ENCODE results near the gene ASPHD1.

ASPHD1 gene

DNA sequence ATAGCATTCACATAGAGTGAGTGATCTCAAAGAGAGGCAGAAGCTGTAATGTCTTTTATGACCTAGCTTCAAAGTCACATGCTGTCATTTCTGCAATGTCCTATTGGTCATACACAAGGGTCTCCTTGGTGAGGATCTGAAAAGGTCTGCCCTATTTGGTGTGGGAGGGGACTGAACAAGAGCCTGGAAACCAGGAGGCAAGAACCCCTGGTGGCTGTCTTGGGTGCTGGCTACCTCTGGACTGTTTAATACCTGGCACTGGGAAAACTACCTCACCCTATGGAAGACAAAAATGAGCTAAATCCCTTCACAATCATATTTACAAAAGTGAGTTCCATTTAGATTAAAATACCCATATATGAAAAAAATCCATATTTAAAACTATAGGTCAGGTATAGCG is 16.7 kb downstream of the ASPHD1 start:
- Histone ChIP-seq H3K9ac (ENCODE audit: low read length) (no peak overlapping the region), H3K23ac (ENCODE audit: low read length) (no peak overlapping the region), H3K27me3 (ENCODE audit: insufficient read depth, low read length, poor library complexity) (no peaks in the 10 kb centered on the region), H2BK120ac (ENCODE audit: low read depth, low read length) (no peak overlapping the region), H2BK15ac (replicated peaks; ENCODE audit: low read depth) (no peak overlapping the region), H3K4ac (ENCODE audit: low read depth, low read length) (no peak overlapping the region), H3K79me1 (ENCODE audit: low read length) (no peaks in the 10 kb centered on the region), H3K27ac (ENCODE audit: low read depth, low read length) (no peak overlapping the region), H4K5ac (ENCODE audit: low read length) (no peak overlapping the region), H4K8ac (ENCODE audit: low read depth, low read length) (no peak overlapping the region), H3K4me2 (ENCODE audit: low read length) (no peak overlapping the region), H2AK5ac (ENCODE audit: low read length) (no peak overlapping the region), H3K4me1 (ENCODE audit: control insufficient read depth, low read depth, low read length) (no peaks in the 10 kb centered on the region), H3K18ac (ENCODE audit: low read length) (no peak overlapping the region), H3K4me3 (ENCODE audit: low read length) (no peak overlapping the region), H3K56ac (ENCODE audit: low read length) (no peak overlapping the region), H3K36me3 (ENCODE audit: control insufficient read depth, insufficient read depth, low read length) (no peaks in the 10 kb centered on the region), H2BK5ac (ENCODE audit: low read length) (no peak overlapping the region), H3K79me2 (ENCODE audit: control insufficient read depth, insufficient read depth, low read length) (no peaks in the 10 kb centered on the region)
- DNase-seq: no peak
- no CpG with 5 or more reads among the region's 1 CpG for WGBS (ENCODE audit: extremely low coverage, insufficient coverage, low lambda C conversion rate)

DNA sequence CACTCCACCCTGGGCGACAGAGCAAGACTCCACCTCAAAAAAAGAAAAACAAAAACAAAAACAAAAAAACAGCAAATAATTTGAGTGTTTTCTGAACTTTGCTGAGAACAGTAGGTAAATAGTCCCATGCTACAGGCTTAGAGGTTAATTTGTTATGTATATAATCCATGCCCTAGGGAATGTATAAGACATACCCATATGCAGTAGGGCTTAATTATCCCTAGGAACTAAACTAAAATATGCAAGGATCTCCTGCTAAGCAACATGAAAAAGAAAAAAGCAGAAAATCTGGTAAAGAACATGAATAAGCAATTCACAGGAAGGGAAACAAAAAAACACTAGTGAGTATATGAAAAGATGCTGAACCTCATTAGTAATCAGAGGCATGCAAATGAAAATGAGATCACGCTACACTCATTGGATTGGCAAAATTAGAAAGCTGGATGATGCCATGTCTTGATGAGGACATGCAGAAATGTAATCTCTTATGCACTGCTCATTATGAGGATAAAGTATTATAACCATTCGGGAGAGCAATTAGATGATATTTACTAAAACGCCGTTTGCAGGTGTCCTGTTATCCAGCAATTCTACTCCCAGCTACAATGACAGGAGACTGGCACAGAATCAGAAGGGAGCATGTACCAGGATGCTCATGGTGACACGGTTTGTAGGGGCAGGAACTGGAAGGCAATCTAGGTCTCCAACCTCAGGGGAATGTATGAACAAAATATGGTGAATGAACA is 20.2 kb downstream of the ASPHD1 start:
- Histone ChIP-seq H3K23ac (ENCODE audit: low read length) (no peak overlapping the region), H4K8ac (ENCODE audit: low read depth, low read length) (no peak overlapping the region), H3K27me3 (ENCODE audit: insufficient read depth, low read length, poor library complexity) (no peaks in the 10 kb centered on the region), H3K36me3 (ENCODE audit: control insufficient read depth, insufficient read depth, low read length) (no peaks in the 10 kb centered on the region), H3K79me2 (ENCODE audit: control insufficient read depth, insufficient read depth, low read length) (no peaks in the 10 kb centered on the region), H3K4me2 (ENCODE audit: low read length) (no peak overlapping the region), H3K4me3 (ENCODE audit: low read length) (no peak overlapping the region), H4K5ac (ENCODE audit: low read length) (no peak overlapping the region), H3K27ac (ENCODE audit: low read depth, low read length) (no peak overlapping the region), H2BK15ac (replicated peaks; ENCODE audit: low read depth) (no peak overlapping the region), H2BK5ac (ENCODE audit: low read length) (no peak overlapping the region), H3K18ac (ENCODE audit: low read length) (no peak overlapping the region), H2BK120ac (ENCODE audit: low read depth, low read length) (no peak overlapping the region), H3K9ac (ENCODE audit: low read length) (no peak overlapping the region), H2AK5ac (ENCODE audit: low read length) (no peak overlapping the region), H3K4me1 (ENCODE audit: control insufficient read depth, low read depth, low read length) (peaks cover 3% of the 10 kb centered on the region), H3K4ac (ENCODE audit: low read depth, low read length) (no peak overlapping the region), H3K79me1 (ENCODE audit: low read length) (peaks cover 3% of the 10 kb centered on the region), H3K56ac (ENCODE audit: low read length) (no peak overlapping the region)
- DNase-seq: no peak
- WGBS (ENCODE audit: extremely low coverage, insufficient coverage, low lambda C conversion rate): no CpG with 5 or more reads among the region's 6 CpGs

DNA sequence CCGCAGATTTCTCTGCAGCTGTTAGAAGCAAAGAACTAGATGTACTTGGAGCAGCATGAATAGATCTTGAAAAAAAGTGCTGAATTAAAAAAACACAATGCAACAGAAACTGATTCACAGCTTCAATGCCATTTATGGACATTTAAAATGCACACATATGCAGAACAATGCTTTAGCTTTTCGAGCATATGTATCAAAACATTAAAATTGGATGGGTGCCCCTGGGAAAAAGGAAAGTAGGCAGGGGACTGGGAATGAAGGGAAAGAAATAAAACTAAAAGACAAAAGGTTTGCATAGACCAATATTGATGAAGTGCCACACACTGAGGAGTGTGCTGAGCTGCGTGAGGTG is 20.7 kb downstream of the ASPHD1 start:
- Histone ChIP-seq H3K27ac (ENCODE audit: low read depth, low read length) (no peak overlapping the region), H4K8ac (ENCODE audit: low read depth, low read length) (no peak overlapping the region), H3K27me3 (ENCODE audit: insufficient read depth, low read length, poor library complexity) (no peaks in the 10 kb centered on the region), H3K18ac (ENCODE audit: low read length) (no peak overlapping the region), H2BK5ac (ENCODE audit: low read length) (no peak overlapping the region), H2BK15ac (replicated peaks; ENCODE audit: low read depth) (no peak overlapping the region), H2AK5ac (ENCODE audit: low read length) (no peak overlapping the region), H3K4me2 (ENCODE audit: low read length) (no peak overlapping the region), H2BK120ac (ENCODE audit: low read depth, low read length) (no peak overlapping the region), H4K5ac (ENCODE audit: low read length) (no peak overlapping the region), H3K23ac (ENCODE audit: low read length) (no peak overlapping the region), H3K79me2 (ENCODE audit: control insufficient read depth, insufficient read depth, low read length) (no peaks in the 10 kb centered on the region), H3K79me1 (ENCODE audit: low read length) (peaks cover 4% of the 10 kb centered on the region), H3K4me1 (ENCODE audit: control insufficient read depth, low read depth, low read length) (peaks cover 3% of the 10 kb centered on the region), H3K4ac (ENCODE audit: low read depth, low read length) (no peak overlapping the region), H3K9ac (ENCODE audit: low read length) (no peak overlapping the region), H3K36me3 (ENCODE audit: control insufficient read depth, insufficient read depth, low read length) (no peaks in the 10 kb centered on the region), H3K4me3 (ENCODE audit: low read length) (no peak overlapping the region), H3K56ac (ENCODE audit: low read length) (no peak overlapping the region)
- no CpG with 5 or more reads among the region's 3 CpGs for WGBS (ENCODE audit: extremely low coverage, insufficient coverage, low lambda C conversion rate)
- DNase-seq: no peak

DNA sequence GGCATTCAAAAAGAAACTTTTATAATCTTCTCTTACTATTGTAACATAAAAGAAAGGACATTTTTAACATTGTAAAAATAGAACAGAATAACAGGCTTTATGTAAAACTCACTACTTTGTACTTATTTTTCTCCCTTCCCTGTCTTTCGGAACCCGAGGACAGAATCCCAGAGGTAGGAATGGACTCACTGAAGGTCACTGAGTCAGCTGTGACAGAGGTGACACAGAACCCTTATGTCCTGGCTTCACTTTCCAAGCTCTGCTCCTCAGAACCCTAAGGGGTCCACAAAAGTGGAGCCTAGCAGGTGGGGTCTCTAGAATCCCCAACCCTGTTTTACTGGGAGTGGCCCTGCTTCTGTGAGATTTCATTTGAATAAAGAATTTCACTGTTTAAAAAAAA is 22.0 kb downstream of the ASPHD1 start:
- Histone ChIP-seq H3K23ac (ENCODE audit: low read length) (no peak overlapping the region), H2BK120ac (ENCODE audit: low read depth, low read length) (no peak overlapping the region), H3K4ac (ENCODE audit: low read depth, low read length) (no peak overlapping the region), H3K18ac (ENCODE audit: low read length) (no peak overlapping the region), H4K5ac (ENCODE audit: low read length) (no peak overlapping the region), H3K4me3 (ENCODE audit: low read length) (no peak overlapping the region), H3K4me1 (ENCODE audit: control insufficient read depth, low read depth, low read length) (peaks cover 6% of the 10 kb centered on the region), H3K79me1 (ENCODE audit: low read length) (peaks cover 4% of the 10 kb centered on the region), H2AK5ac (ENCODE audit: low read length) (no peak overlapping the region), H3K4me2 (ENCODE audit: low read length) (no peak overlapping the region), H3K56ac (ENCODE audit: low read length) (no peak overlapping the region), H3K9ac (ENCODE audit: low read length) (no peak overlapping the region), H2BK5ac (ENCODE audit: low read length) (no peak overlapping the region), H3K79me2 (ENCODE audit: control insufficient read depth, insufficient read depth, low read length) (no peaks in the 10 kb centered on the region), H3K27me3 (ENCODE audit: insufficient read depth, low read length, poor library complexity) (no peaks in the 10 kb centered on the region), H4K8ac (ENCODE audit: low read depth, low read length) (no peak overlapping the region), H2BK15ac (replicated peaks; ENCODE audit: low read depth) (no peak overlapping the region), H3K27ac (ENCODE audit: low read depth, low read length) (no peak overlapping the region), H3K36me3 (ENCODE audit: control insufficient read depth, insufficient read depth, low read length) (no peaks in the 10 kb centered on the region)
- DNase-seq: no peak
- WGBS (ENCODE audit: extremely low coverage, insufficient coverage, low lambda C conversion rate): no CpG with 5 or more reads among the region's 2 CpGs

DNA sequence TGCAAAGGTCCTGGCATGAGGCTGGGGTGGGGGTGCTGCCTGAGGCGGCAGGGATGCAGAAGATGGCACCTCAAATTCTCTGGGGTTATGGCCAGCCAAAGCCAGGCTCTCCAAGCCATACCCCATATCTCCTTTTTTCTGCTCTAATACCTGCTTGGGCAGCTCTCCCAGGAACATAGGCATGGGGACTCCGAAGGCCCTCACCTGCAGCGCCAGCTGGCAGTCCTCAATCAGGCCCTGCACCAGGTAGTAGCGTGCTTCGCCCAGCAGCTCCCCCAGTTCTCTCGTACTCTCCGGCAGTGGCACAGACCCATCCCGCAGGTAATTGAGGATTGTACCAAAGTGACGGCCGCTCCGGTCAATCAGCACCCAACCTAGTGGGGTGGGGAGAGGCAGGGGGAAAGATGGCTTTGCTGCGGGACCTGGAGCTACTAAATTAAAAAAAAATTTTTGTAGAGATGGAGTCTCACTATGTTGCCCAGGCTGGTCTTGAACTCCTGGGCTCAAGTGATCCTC is 22.8 kb downstream of the ASPHD1 start:
- Histone ChIP-seq H2BK15ac (replicated peaks; ENCODE audit: low read depth) (no peak overlapping the region), H3K4ac (ENCODE audit: low read depth, low read length) (no peak overlapping the region), H3K9ac (ENCODE audit: low read length) (no peak overlapping the region), H3K23ac (ENCODE audit: low read length) (no peak overlapping the region), H3K27ac (ENCODE audit: low read depth, low read length) (no peak overlapping the region), H3K4me1 (ENCODE audit: control insufficient read depth, low read depth, low read length) (peaks cover 6% of the 10 kb centered on the region), H4K8ac (ENCODE audit: low read depth, low read length) (no peak overlapping the region), H3K4me2 (ENCODE audit: low read length) (no peak overlapping the region), H3K27me3 (ENCODE audit: insufficient read depth, low read length, poor library complexity) (no peaks in the 10 kb centered on the region), H3K36me3 (ENCODE audit: control insufficient read depth, insufficient read depth, low read length) (no peaks in the 10 kb centered on the region), H3K79me2 (ENCODE audit: control insufficient read depth, insufficient read depth, low read length) (no peaks in the 10 kb centered on the region), H2BK120ac (ENCODE audit: low read depth, low read length) (no peak overlapping the region), H3K18ac (ENCODE audit: low read length) (no peak overlapping the region), H4K5ac (ENCODE audit: low read length) (no peak overlapping the region), H2AK5ac (ENCODE audit: low read length) (no peak overlapping the region), H3K79me1 (ENCODE audit: low read length) (peaks cover 4% of the 10 kb centered on the region), H2BK5ac (ENCODE audit: low read length) (no peak overlapping the region), H3K56ac (ENCODE audit: low read length) (no peak overlapping the region), H3K4me3 (ENCODE audit: low read length) (no peak overlapping the region)
- no CpG with 5 or more reads among the region's 12 CpGs for WGBS (ENCODE audit: extremely low coverage, insufficient coverage, low lambda C conversion rate)
- no peak for DNase-seq
